Measurements from ENCODE around the gene TEX2.

GRCh38 chr17:64209983-64210382, 53.1 kb downstream of the TEX2 start:
- TF ChIP-seq GATA3 (IDR thresholded peaks at IDR 0.05; ENCODE audit: low read depth, low read length) (no peak), GATA2 (IDR thresholded peaks at IDR 0.05; ENCODE audit: low read depth, low read length) (no peak)

Data from SH-SY5Y (cell line).